ENCODE results near the gene IGFN1.

- TF ChIP-seq FOXM1 (IDR thresholded peaks at IDR 0.05; ENCODE audit: low read depth, low read length), result no peak
- TF ChIP-seq ELK1 (IDR thresholded peaks at IDR 0.05; ENCODE audit: low read depth, low read length), result no peak
- TF ChIP-seq HCFC1 (IDR thresholded peaks at IDR 0.05; ENCODE audit: low read length), result no peak
- no peak for TF ChIP-seq POLR2AphosphoS5 (IDR thresholded peaks at IDR 0.05; ENCODE audit: low read length)
- no peak for TF ChIP-seq POLR2A (IDR thresholded peaks at IDR 0.05; ENCODE audit: low read depth, low read length)
- no peak for TF ChIP-seq KDM1A (IDR thresholded peaks at IDR 0.05; ENCODE audit: borderline replicate concordance)
- TF ChIP-seq EP300 (IDR thresholded peaks at IDR 0.05; ENCODE audit: borderline replicate concordance in 1 of 2, control insufficient read depth in 1 of 2, low read depth in 2 of 2, low read length in 2 of 2), result no peak
- no peak for TF ChIP-seq SMC3 (IDR thresholded peaks at IDR 0.05; ENCODE audit: borderline replicate concordance, low read length)
- TF ChIP-seq HDGF (IDR thresholded peaks at IDR 0.05), result no peak
- no peak for TF ChIP-seq MXI1 (IDR thresholded peaks at IDR 0.05; ENCODE audit: low read depth, low read length)
- TF ChIP-seq TAF1 (IDR thresholded peaks at IDR 0.05; ENCODE audit: borderline replicate concordance, low read depth, low read length), result no peak
- TF ChIP-seq MYB (IDR thresholded peaks at IDR 0.05; ENCODE audit: borderline replicate concordance, low read depth, low read length), result no peak
- no peak for TF ChIP-seq CTCF (IDR thresholded peaks at IDR 0.05 in 2 of 3, conservative IDR thresholded peaks at IDR 0.05 in 1 of 3; ENCODE audit: control insufficient read depth in 2 of 3, extremely low read depth in 1 of 3, insufficient read depth in 1 of 3, low read depth in 3 of 3, low read length in 3 of 3)
- no peak for TF ChIP-seq FOS (IDR thresholded peaks at IDR 0.05; ENCODE audit: borderline replicate concordance, extremely low read depth, insufficient read length)
Measured at GRCh38 chr1:201180141-201180540, 10.5 kb upstream of the IGFN1 start.

Measured in GM12878 (cell line).